ENCODE results near the gene PPP1R8. TPM values are rescaled to one million over a fixed set of nuclear protein-coding genes. Genes with fewer than 3 reads are reported as not detected.

The PPP1R8 gene
- total and polyA plus RNA-seq, 9 of the 15 experiments (the other 6 are each of a cell fraction or from before 2014, with no cell fraction given): 16.2 to 107 (median 75.3) TPM

DNA sequence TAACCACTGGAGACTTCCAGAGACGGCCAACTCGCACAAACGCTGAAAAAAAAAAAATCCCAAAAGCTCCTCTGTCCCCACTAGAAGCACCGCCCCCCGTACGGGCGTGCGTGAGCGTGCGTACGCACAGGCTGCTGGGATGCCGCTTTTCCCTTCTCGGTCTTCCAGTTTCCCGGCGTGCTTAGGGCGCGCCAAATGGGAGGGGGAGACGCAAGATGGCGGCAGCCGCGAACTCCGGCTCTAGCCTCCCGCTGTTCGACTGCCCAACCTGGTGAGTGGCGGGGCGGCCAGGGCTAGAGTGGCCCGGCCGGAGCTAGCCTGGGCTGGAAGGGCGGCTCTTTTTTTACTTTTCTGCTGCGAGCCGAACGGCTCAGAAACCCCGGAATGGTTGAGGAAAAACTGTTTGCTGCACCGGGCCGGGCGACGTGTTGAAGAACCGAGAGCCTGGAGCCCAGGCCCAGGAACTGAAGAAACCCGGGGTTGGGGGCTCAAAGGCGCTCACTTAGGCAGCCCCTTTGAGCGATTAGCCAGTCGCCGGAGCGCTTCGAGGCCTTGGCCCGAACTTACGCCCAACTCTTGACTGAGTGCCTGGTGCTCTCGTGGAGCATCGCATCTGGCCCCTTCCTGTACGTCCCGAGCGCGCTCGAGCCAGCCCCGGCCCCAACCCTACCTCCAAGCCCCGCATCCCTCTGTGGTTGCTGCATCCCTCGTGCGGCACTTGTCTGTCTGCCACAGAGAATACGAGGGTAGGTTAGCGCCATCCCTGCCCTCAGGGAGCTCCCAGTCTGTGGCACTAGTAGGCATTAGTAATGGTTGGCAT is at the start of gene PPP1R8 (continued):
- TF ChIP-seq ZNF232 (CRISPR knock-in tag; IDR thresholded peaks at IDR 0.05) (peak; percentile 41), ZNF707 (CRISPR knock-in tag; conservative IDR thresholded peaks at IDR 0.05) (no peak), LEF1 (IDR thresholded peaks at IDR 0.05) (no peak), NFE2L1 (tag; IDR thresholded peaks at IDR 0.05; ENCODE audit: borderline replicate concordance, low read depth) (no peak), ZNF699 (CRISPR knock-in tag; IDR thresholded peaks at IDR 0.05; ENCODE audit: insufficient replicate concordance) (no peak), ZNF76 (CRISPR knock-in tag; IDR thresholded peaks at IDR 0.05; ENCODE audit: borderline replicate concordance) (0 out of 2 replicates have a peak, but pooled peaks have one; percentile 79), ZNF140 (CRISPR knock-in tag; IDR thresholded peaks at IDR 0.05) (no peak), KLF13 (tag; IDR thresholded peaks at IDR 0.05; ENCODE audit: borderline replicate concordance, low read depth) (no peak), BCL6 (CRISPR knock-in tag; IDR thresholded peaks at IDR 0.05) (no peak), SLC30A9 (CRISPR knock-in tag; IDR thresholded peaks at IDR 0.05) (no peak)
- TF ChIP-seq, protein P1, sequence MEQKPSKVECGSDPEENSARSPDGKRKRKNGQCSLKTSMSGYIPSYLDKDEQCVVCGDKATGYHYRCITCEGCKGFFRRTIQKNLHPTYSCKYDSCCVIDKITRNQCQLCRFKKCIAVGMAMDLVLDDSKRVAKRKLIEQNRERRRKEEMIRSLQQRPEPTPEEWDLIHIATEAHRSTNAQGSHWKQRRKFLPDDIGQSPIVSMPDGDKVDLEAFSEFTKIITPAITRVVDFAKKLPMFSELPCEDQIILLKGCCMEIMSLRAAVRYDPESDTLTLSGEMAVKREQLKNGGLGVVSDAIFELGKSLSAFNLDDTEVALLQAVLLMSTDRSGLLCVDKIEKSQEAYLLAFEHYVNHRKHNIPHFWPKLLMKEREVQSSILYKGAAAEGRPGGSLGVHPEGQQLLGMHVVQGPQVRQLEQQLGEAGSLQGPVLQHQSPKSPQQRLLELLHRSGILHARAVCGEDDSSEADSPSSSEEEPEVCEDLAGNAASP (IDR thresholded peaks at IDR 0.05): no peak
- TF ChIP-seq, protein P2, sequence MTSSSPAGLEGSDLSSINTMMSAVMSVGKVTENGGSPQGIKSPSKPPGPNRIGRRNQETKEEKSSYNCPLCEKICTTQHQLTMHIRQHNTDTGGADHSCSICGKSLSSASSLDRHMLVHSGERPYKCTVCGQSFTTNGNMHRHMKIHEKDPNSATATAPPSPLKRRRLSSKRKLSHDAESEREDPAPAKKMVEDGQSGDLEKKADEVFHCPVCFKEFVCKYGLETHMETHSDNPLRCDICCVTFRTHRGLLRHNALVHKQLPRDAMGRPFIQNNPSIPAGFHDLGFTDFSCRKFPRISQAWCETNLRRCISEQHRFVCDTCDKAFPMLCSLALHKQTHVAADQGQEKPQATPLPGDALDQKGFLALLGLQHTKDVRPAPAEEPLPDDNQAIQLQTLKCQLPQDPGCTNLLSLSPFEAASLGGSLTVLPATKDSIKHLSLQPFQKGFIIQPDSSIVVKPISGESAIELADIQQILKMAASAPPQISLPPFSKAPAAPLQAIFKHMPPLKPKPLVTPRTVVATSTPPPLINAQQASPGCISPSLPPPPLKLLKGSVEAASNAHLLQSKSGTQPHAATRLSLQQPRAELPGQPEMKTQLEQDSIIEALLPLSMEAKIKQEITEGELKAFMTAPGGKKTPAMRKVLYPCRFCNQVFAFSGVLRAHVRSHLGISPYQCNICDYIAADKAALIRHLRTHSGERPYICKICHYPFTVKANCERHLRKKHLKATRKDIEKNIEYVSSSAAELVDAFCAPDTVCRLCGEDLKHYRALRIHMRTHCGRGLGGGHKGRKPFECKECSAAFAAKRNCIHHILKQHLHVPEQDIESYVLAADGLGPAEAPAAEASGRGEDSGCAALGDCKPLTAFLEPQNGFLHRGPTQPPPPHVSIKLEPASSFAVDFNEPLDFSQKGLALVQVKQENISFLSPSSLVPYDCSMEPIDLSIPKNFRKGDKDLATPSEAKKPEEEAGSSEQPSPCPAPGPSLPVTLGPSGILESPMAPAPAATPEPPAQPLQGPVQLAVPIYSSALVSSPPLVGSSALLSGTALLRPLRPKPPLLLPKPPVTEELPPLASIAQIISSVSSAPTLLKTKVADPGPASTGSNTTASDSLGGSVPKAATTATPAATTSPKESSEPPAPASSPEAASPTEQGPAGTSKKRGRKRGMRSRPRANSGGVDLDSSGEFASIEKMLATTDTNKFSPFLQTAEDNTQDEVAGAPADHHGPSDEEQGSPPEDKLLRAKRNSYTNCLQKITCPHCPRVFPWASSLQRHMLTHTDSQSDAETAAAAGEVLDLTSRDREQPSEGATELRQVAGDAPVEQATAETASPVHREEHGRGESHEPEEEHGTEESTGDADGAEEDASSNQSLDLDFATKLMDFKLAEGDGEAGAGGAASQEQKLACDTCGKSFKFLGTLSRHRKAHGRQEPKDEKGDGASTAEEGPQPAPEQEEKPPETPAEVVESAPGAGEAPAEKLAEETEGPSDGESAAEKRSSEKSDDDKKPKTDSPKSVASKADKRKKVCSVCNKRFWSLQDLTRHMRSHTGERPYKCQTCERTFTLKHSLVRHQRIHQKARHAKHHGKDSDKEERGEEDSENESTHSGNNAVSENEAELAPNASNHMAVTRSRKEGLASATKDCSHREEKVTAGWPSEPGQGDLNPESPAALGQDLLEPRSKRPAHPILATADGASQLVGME (CRISPR knock-in tag; IDR thresholded peaks at IDR 0.05): peak; percentile 8; the same call in 1 of the 2 replicates
- TF ChIP-seq, protein P3, sequence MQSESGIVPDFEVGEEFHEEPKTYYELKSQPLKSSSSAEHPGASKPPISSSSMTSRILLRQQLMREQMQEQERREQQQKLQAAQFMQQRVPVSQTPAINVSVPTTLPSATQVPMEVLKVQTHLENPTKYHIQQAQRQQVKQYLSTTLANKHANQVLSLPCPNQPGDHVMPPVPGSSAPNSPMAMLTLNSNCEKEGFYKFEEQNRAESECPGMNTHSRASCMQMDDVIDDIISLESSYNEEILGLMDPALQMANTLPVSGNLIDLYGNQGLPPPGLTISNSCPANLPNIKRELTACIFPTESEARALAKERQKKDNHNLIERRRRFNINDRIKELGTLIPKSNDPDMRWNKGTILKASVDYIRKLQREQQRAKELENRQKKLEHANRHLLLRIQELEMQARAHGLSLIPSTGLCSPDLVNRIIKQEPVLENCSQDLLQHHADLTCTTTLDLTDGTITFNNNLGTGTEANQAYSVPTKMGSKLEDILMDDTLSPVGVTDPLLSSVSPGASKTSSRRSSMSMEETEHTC (IDR thresholded peaks at IDR 0.05): no peak
- TF ChIP-seq, protein P4, sequence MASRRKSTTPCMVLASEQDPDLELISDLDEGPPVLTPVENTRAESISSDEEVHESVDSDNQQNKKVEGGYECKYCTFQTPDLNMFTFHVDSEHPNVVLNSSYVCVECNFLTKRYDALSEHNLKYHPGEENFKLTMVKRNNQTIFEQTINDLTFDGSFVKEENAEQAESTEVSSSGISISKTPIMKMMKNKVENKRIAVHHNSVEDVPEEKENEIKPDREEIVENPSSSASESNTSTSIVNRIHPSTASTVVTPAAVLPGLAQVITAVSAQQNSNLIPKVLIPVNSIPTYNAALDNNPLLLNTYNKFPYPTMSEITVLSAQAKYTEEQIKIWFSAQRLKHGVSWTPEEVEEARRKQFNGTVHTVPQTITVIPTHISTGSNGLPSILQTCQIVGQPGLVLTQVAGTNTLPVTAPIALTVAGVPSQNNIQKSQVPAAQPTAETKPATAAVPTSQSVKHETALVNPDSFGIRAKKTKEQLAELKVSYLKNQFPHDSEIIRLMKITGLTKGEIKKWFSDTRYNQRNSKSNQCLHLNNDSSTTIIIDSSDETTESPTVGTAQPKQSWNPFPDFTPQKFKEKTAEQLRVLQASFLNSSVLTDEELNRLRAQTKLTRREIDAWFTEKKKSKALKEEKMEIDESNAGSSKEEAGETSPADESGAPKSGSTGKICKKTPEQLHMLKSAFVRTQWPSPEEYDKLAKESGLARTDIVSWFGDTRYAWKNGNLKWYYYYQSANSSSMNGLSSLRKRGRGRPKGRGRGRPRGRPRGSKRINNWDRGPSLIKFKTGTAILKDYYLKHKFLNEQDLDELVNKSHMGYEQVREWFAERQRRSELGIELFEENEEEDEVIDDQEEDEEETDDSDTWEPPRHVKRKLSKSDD (conservative IDR thresholded peaks at IDR 0.05; ENCODE audit: low read length): peak; percentile 30; the same call in 1 of the 2 replicates

Data from K562 (cell line).